ENCODE measurements around the gene CREB3L4. TPM values are rescaled to one million over a fixed set of nuclear protein-coding genes. Genes with fewer than 3 reads are reported as not detected.

CREB3L4 gene
- total and polyA plus RNA-seq, 4 donors = 1.4 to 10.7 (median 6.9) TPM

Small RNAs within 50 kb of the gene (microRNA-seq; reads per million reads assigned to microRNA genes)
- 0 to 3.0 reads per million in 2 donors for gene MIR6737

Other genes starting within 250 kb of the CREB3L4 start
- gene INTS3, start 239.9 kb upstream of the CREB3L4 start, total RNA-seq = 10 to 100 TPM; 52.2 to 76.7 TPM
- gene INTS3, start 239.9 kb upstream of the CREB3L4 start, polyA plus RNA-seq = 100 to 1,000 TPM in 1 of 2 donors, 10 to 100 TPM in 1; 10.9 to 101 TPM
- 10 to 100 TPM; 52.4 to 54.5 TPM for gene SLC27A3, start 192.5 kb upstream of the CREB3L4 start, total RNA-seq
- gene SLC27A3, start 192.5 kb upstream of the CREB3L4 start, polyA plus RNA-seq = 100 to 1,000 TPM in 1 of 2 donors, 10 to 100 TPM in 1; 26.3 to 166 TPM
- 10 to 100 TPM; 52.3 to 67.8 TPM for gene GATAD2B, start 44.9 kb upstream of the CREB3L4 start, total RNA-seq
- gene GATAD2B, start 44.9 kb upstream of the CREB3L4 start, polyA plus RNA-seq = 1 to 10 TPM; 6.4 to 7.8 TPM
- 10 to 100 TPM; 45.7 to 94.7 TPM for gene DENND4B, start 21.2 kb upstream of the CREB3L4 start, total RNA-seq
- gene DENND4B, start 21.2 kb upstream of the CREB3L4 start, polyA plus RNA-seq = 10 to 100 TPM in 1 of 2 donors, 1 to 10 TPM in 1; 6.6 to 34.6 TPM
- gene CRTC2, start 9.3 kb upstream of the CREB3L4 start, total RNA-seq = 10 to 100 TPM; 31.2 to 49.7 TPM
- gene CRTC2, start 9.3 kb upstream of the CREB3L4 start, polyA plus RNA-seq = 10 to 100 TPM; 14.4 to 71.0 TPM
- gene SLC39A1, start 4.4 kb upstream of the CREB3L4 start, total RNA-seq = 10 to 100 TPM; 88.9 to 91.1 TPM
- gene SLC39A1, start 4.4 kb upstream of the CREB3L4 start, polyA plus RNA-seq = 10 to 100 TPM; 54.5 to 96.7 TPM
- 10 to 100 TPM; 84.8 to 88.3 TPM for gene JTB, start 9.8 kb downstream of the CREB3L4 start, total RNA-seq
- gene JTB, start 9.8 kb downstream of the CREB3L4 start, polyA plus RNA-seq = 100 to 1,000 TPM; 204 to 227 TPM
- 100 to 1,000 TPM; 127 to 135 TPM for gene RAB13, start 18.4 kb downstream of the CREB3L4 start, total RNA-seq
- 100 to 1,000 TPM; 266 to 643 TPM for gene RAB13, start 18.4 kb downstream of the CREB3L4 start, polyA plus RNA-seq
- gene RPS27, start 22.9 kb downstream of the CREB3L4 start, total RNA-seq = 1,000 to 10,000 TPM; 1,406 to 1,521 TPM
- gene RPS27, start 22.9 kb downstream of the CREB3L4 start, polyA plus RNA-seq = over 10,000 TPM; 13,485 to 25,693 TPM
- under 1 TPM; 0.12 to 0.16 TPM for gene NUP210L, start 187.2 kb downstream of the CREB3L4 start, total RNA-seq
- under 1 TPM in 1 of 2 donors, not detected in 1; 0.15 TPM for gene NUP210L, start 187.2 kb downstream of the CREB3L4 start, polyA plus RNA-seq
- 100 to 1,000 TPM; 182 to 186 TPM for gene TPM3, start 224.2 kb downstream of the CREB3L4 start, total RNA-seq
- 100 to 1,000 TPM in 1 of 2 donors, 10 to 100 TPM in 1; 79.7 to 138 TPM for gene TPM3, start 224.2 kb downstream of the CREB3L4 start, polyA plus RNA-seq
- gene CFAP141, start 238.4 kb downstream of the CREB3L4 start, total RNA-seq = not detected
- gene CFAP141, start 238.4 kb downstream of the CREB3L4 start, polyA plus RNA-seq = not detected

All from aorta (tissue), 4 donors.